ENCODE measurements around the gene ENPP5. TPM values are rescaled to one million over a fixed set of nuclear protein-coding genes. Genes with fewer than 3 reads are reported as not detected.
A peak's percentile ranks its signal among the peaks of the same experiment; 100 is the strongest.
"Not testable (repeated sequence)": the region's sequence is repeated elsewhere in the genome, so short reads cannot be mapped to it uniquely, and the experiment has no call there.

ENPP5 gene
- total RNA-seq, 1 donor from 2014 or later: 13.6 TPM

DNA sequence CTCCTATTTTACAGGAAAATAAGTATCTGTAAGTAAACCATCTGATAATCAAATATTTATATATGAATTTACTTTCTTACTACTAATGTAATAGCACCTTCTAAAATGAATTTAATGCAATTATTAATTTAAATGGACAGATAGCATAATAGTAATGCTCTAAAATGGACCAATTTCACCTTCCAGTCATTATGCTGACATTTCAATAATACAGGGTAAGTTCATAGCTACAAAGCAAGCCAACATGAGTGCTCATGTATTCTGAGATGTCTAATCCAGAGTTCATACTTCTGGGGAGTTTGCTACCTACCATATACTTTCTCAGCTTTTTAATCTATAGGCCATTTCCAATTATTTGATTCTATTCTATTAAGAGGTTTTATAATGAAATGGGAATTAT, 11.6 kb downstream of the ENPP5 start:
- no peak for DNase-seq (ENCODE audit: low spot score, unreplicated experiment)

DNA sequence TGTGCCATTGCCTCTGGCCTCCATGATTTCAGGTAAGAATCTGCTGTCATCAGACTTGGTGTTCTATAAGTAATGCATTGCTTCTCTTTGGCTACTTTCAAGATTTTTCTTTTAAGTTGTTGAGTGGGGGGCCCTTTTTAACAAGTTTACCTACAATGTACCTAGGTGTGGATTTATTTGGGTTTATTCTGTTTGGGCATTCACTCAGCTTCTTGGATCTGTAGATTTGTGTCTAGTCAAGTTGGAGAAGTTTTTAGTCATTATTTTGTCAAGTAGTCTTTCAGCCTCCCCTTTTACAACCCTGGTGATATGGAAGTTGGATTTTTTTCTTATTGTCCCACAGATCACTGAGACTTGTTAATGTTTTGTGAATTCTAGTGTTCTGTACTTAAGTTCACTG, 14.1 kb downstream of the ENPP5 start:
- Mint-ChIP-seq H3K9me3 (ENCODE audit: low read depth) (peaks cover 4% of the 10 kb centered on the region), H3K4me1 (ENCODE audit: low read depth) (no peaks in the 10 kb centered on the region), H3K27me3 (no peaks in the 10 kb centered on the region), H3K27ac (no peak overlapping the region), H3K4me3 (ENCODE audit: low read depth) (no peak overlapping the region), H3K36me3 (ENCODE audit: insufficient read depth) (peaks cover 16% of the 10 kb centered on the region)
- TF ChIP-seq, protein P1, sequence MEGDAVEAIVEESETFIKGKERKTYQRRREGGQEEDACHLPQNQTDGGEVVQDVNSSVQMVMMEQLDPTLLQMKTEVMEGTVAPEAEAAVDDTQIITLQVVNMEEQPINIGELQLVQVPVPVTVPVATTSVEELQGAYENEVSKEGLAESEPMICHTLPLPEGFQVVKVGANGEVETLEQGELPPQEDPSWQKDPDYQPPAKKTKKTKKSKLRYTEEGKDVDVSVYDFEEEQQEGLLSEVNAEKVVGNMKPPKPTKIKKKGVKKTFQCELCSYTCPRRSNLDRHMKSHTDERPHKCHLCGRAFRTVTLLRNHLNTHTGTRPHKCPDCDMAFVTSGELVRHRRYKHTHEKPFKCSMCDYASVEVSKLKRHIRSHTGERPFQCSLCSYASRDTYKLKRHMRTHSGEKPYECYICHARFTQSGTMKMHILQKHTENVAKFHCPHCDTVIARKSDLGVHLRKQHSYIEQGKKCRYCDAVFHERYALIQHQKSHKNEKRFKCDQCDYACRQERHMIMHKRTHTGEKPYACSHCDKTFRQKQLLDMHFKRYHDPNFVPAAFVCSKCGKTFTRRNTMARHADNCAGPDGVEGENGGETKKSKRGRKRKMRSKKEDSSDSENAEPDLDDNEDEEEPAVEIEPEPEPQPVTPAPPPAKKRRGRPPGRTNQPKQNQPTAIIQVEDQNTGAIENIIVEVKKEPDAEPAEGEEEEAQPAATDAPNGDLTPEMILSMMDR (IDR thresholded peaks at IDR 0.05; ENCODE audit: unreplicated experiment): no peak
- no peak for DNase-seq (ENCODE audit: low spot score, unreplicated experiment)

More for the DNA sequence above, 11.6 kb downstream of the ENPP5 start:
- Mint-ChIP-seq H3K27me3 (no peaks in the 10 kb centered on the region), H3K27ac (no peak overlapping the region), H3K9me3 (ENCODE audit: low read depth) (peaks cover 4% of the 10 kb centered on the region), H3K4me3 (ENCODE audit: low read depth) (no peak overlapping the region), H3K36me3 (ENCODE audit: insufficient read depth) (peaks cover 25% of the 10 kb centered on the region), H3K4me1 (ENCODE audit: low read depth) (no peaks in the 10 kb centered on the region)
- TF ChIP-seq, protein P1 (IDR thresholded peaks at IDR 0.05; ENCODE audit: unreplicated experiment): no peak

DNA sequence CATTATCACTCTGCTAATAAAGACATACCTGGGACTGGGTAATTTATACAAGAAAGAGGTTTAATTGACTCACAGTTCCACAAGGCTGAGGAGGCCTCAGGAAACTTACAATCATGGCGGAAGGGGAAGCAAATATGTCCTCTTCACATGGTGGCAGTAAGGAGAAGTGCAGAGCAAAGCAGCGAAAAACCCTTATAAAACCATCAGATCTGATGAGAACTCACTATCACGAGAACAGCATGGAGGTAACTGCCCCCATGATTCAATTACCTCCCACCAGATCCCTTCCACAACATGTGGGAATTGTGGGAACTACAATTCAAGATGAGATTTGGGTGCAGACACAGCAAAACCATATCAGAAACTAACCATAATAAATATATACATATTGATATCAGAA, 21.7 kb downstream of the ENPP5 start:
- H3K9me3 Mint-ChIP-seq (ENCODE audit: low read depth); H3K27me3 Mint-ChIP-seq; H3K27ac Mint-ChIP-seq; H3K4me3 Mint-ChIP-seq (ENCODE audit: low read depth); DNase-seq (ENCODE audit: low spot score, unreplicated experiment); H3K4me1 Mint-ChIP-seq (ENCODE audit: low read depth); H3K36me3 Mint-ChIP-seq (ENCODE audit: insufficient read depth): not testable (repeated sequence)

DNA sequence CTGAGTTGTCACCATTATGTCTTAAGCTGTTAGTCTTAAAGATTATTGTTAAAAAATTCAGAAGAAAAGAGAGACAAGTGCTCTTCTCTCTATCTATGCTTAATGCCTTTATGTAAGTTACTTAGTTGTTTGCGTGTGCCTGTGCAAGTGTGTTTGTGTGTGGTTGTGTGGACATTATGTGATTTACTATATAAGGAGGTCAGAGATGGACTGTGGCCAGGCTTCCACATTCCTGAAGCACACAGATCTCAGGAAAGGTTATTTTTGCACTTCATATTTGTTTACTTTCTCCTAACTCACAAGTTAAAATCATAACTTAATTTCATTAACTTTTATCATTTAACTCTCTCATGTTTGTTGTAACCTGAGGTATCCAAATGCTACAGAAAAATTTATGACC, 26.5 kb downstream of the ENPP5 start:
- no peaks in the 10 kb centered on the region for H3K9me3 Mint-ChIP-seq (ENCODE audit: low read depth)
- no peak overlapping the region for H3K27ac Mint-ChIP-seq
- H3K4me3 Mint-ChIP-seq (ENCODE audit: low read depth): no peak overlapping the region
- DNase-seq (ENCODE audit: low spot score, unreplicated experiment): no peak
- H3K27me3 Mint-ChIP-seq: no peaks in the 10 kb centered on the region
- TF ChIP-seq, protein P1 (IDR thresholded peaks at IDR 0.05; ENCODE audit: unreplicated experiment): no peak
- peaks cover 4% of the 10 kb centered on the region for H3K4me1 Mint-ChIP-seq (ENCODE audit: low read depth)
- H3K36me3 Mint-ChIP-seq (ENCODE audit: insufficient read depth): peaks cover 1% of the 10 kb centered on the region

DNA sequence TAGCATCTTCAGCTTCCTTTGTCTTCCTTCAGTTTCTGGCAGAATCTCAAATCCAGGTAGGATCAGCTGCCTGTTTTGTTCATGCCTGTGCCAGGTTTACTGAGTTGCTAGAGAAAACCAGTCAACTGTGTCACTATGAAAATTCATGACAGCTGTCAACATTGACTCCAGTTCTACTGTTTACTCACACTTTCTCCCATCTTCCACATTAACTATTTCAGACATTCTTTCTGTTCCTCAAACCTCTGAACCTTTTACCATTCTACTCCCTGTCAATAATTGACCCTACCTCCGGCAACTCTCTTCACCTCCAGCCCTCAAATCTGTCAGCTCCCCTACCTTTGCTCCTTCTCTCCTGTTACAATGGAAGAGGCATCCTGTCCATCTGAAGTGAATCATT, 32.5 kb downstream of the ENPP5 start:
- H3K4me1 Mint-ChIP-seq (ENCODE audit: low read depth): peaks cover 11% of the 10 kb centered on the region
- no peaks in the 10 kb centered on the region for H3K9me3 Mint-ChIP-seq (ENCODE audit: low read depth)
- no peak overlapping the region for H3K4me3 Mint-ChIP-seq (ENCODE audit: low read depth)
- H3K27ac Mint-ChIP-seq: peak overlapping the region; percentile 0
- peaks cover 4% of the 10 kb centered on the region for H3K36me3 Mint-ChIP-seq (ENCODE audit: insufficient read depth)
- no peak for DNase-seq (ENCODE audit: low spot score, unreplicated experiment)
- no peaks in the 10 kb centered on the region for H3K27me3 Mint-ChIP-seq
- TF ChIP-seq, protein P1 (IDR thresholded peaks at IDR 0.05; ENCODE audit: unreplicated experiment): no peak

DNA sequence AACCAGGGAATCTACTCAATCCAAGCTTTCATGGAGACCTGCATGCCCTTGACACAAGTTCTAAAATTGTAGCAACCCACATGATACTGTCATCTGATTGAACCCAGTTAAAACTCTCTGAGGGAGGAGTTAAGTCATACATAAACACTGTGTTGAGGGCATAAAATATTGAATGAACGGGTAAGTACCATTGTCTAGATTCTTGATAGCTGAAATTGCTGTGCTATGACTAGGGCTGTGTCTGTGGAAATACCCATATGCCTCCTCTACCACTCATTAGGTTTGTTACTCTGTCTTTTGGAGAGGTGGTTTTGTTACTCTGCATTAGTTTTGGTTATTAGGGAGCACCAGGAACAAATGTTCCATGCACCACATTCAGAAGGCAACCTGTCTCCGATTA, 33.4 kb downstream of the ENPP5 start:
- peaks cover 3% of the 10 kb centered on the region for H3K36me3 Mint-ChIP-seq (ENCODE audit: insufficient read depth)
- H3K27ac Mint-ChIP-seq: no peak overlapping the region
- no peaks in the 10 kb centered on the region for H3K27me3 Mint-ChIP-seq
- no peaks in the 10 kb centered on the region for H3K9me3 Mint-ChIP-seq (ENCODE audit: low read depth)
- no peak overlapping the region for H3K4me3 Mint-ChIP-seq (ENCODE audit: low read depth)
- no peak for DNase-seq (ENCODE audit: low spot score, unreplicated experiment)
- H3K4me1 Mint-ChIP-seq (ENCODE audit: low read depth): peaks cover 9% of the 10 kb centered on the region
- TF ChIP-seq, protein P1 (IDR thresholded peaks at IDR 0.05; ENCODE audit: unreplicated experiment): no peak

Measured in progenitor cell of endocrine pancreas (in vitro differentiated cells).